HCT116 (cell line): ENCODE measurements around the gene TSTD2. TPM values are rescaled to one million over a fixed set of nuclear protein-coding genes. Genes with fewer than 3 reads are reported as not detected.

Experiments used
- ATAC-seq: fragments of 200-7000 bp; cut with Tn5 transposase; 2 replicates; pipeline ENCODE4 v1.9.1; 2020; ENCODE audit warnings: mild to moderate bottlenecking, moderate library complexity
- BruUV-seq: library from RNA; stranded (reverse); fragments of 400-500 nt; replicated peaks from 2 replicates; lab custom pipeline; 2021; lab: Mats Ljungman, UMichigan
- CTCF ChIA-PET: fragments of 300-600 bp; sonication (Branson Sonifier 250); formaldehyde crosslinking; loops from one replicate; lab custom pipeline; 2021; ENCODE audit warnings: antibody characterized with exemption; lab: Charles Lee
- POLR2A ChIA-PET: fragments of 300-600, 350-600 bp; sonication (Branson Sonifier 250); formaldehyde crosslinking; loops from one replicate; lab custom pipeline; 2021; ENCODE audit warnings: antibody characterized with exemption; lab: Charles Lee
- RAD21 ChIA-PET, 2 experiments: fragments of 300-600 bp; sonication (Branson Sonifier 250); formaldehyde crosslinking; loops; one replicate each; lab custom pipeline; 2023; ENCODE audit warnings: low total read pairs in 2 of 2; ENCODE audit not compliant: uncharacterized antibody in 2 of 2, unreplicated experiment in 2 of 2, low non-redundant PET in 1 of 2; lab: Charles Lee
- DNase-seq: peaks from one replicate; pipeline ENCODE4 v3.0.0-alpha.2; 2010; ENCODE audit warnings: low read depth, low spot score
- H2AFZ ChIP-seq: fragments of 200-600 bp; shearing (Covaris generic), sonication (generic); 2 replicates; pipeline ENCODE4 v1.6.1; 2017; ENCODE audit warnings: low read depth, mixed run types, mixed read lengths, antibody characterized with exemption, low read length; ENCODE audit not compliant: poor library complexity, severe bottlenecking
- H3K27ac ChIP-seq: 2 replicates; pipeline ENCODE4 v1.5.1; 2012; ENCODE audit warnings: low read depth, low read length
- H3K27me3 ChIP-seq: fragments of 200-600 bp; sonication (generic); 2 replicates; pipeline ENCODE4 v1.6.1; 2016; ENCODE audit warnings: mixed run types, low read length, mixed read lengths; ENCODE audit not compliant: insufficient read depth
- H3K36me3 ChIP-seq, 2 experiments: fragments of 200-500 bp in 1 of 2; fragments of 200-600 bp in 1 of 2; sonication (Bioruptor generic) in 1 of 2; sonication (generic) in 1 of 2; 2 replicates each; pipeline versions ENCODE4 v1.5.1 to v1.6.1; 2014 to 2016; ENCODE audit warnings: low read length in 2 of 2, inconsistent platforms in 1 of 2, mixed read lengths in 1 of 2, mixed run types in 1 of 2; ENCODE audit not compliant: insufficient read depth in 2 of 2, control insufficient read depth in 1 of 2
- H3K4me1 ChIP-seq, 2 experiments: fragments of 200-600 bp in 1 of 2; sonication (generic) in 1 of 2; 2 replicates each; pipeline versions ENCODE4 v1.5.1 to v1.6.1; 2012 to 2017; ENCODE audit warnings: low read length in 2 of 2, inconsistent platforms in 1 of 2, mild to moderate bottlenecking in 1 of 2, mixed read lengths in 1 of 2, mixed run types in 1 of 2, moderate library complexity in 1 of 2; ENCODE audit not compliant: insufficient read depth in 2 of 2, control insufficient read depth in 1 of 2
- H3K4me2 ChIP-seq: fragments of 200-600 bp; sonication (generic); 2 replicates; pipeline ENCODE4 v1.6.1; 2017; ENCODE audit warnings: mixed run types, low read length, mixed read lengths
- H3K4me3 ChIP-seq, 2 experiments: fragments of 200-600 bp in 1 of 2; sonication (generic) in 1 of 2; replicated peaks in 1 of 2; 2 replicates each; pipeline ENCODE4 v1.5.1; 2011 to 2016; ENCODE audit warnings: low read length in 2 of 2, control low read depth in 1 of 2, low read depth in 1 of 2, mild to moderate bottlenecking in 1 of 2, mixed read lengths in 1 of 2, mixed run types in 1 of 2
- H3K79me2 ChIP-seq: fragments of 200-600 bp; sonication (generic); 2 replicates; pipeline ENCODE4 v1.6.1; 2017; ENCODE audit warnings: mild to moderate bottlenecking, mixed run types, low read length, moderate library complexity, mixed read lengths; ENCODE audit not compliant: insufficient read depth
- H3K9ac ChIP-seq: fragments of 200-600 bp; sonication (generic); 2 replicates; pipeline ENCODE4 v1.6.1; 2016; ENCODE audit warnings: low read length, mixed read lengths
- H3K9me2 ChIP-seq: fragments of 200-600 bp; sonication (generic), shearing (Covaris generic); 2 replicates; pipeline ENCODE4 v1.6.1; 2017; ENCODE audit warnings: mixed run types, mild to moderate bottlenecking, moderate library complexity; ENCODE audit not compliant: insufficient read depth
- H3K9me3 ChIP-seq, 2 experiments: fragments of 200-500 bp in 1 of 2; fragments of 200-600 bp in 1 of 2; sonication (Bioruptor generic) in 1 of 2; sonication (generic) in 1 of 2; 2 replicates each; pipeline ENCODE4 v1.6.1; 2014 to 2017; ENCODE audit warnings: low read length in 2 of 2, mixed read lengths in 2 of 2, inconsistent platforms in 1 of 2, low read depth in 1 of 2, mild to moderate bottlenecking in 1 of 2, mixed run types in 1 of 2, moderate library complexity in 1 of 2; ENCODE audit not compliant: control insufficient read depth in 1 of 2, insufficient read depth in 1 of 2
- H4K20me1 ChIP-seq: fragments of 200-600 bp; sonication (generic), shearing (Covaris generic); 2 replicates; pipeline ENCODE4 v1.6.1; 2017; ENCODE audit warnings: mixed run types, mild to moderate bottlenecking, moderate library complexity; ENCODE audit not compliant: insufficient read depth
- CBX3 ChIP-seq: IDR thresholded peaks from 2 replicates; pipeline ENCODE4 v1.6.1; 2012; ENCODE audit warnings: low read depth
- CEBPB ChIP-seq: IDR thresholded peaks from 2 replicates; pipeline ENCODE4 v1.6.1; 2012; ENCODE audit warnings: low read depth
- EGR1 ChIP-seq: IDR thresholded peaks from 2 replicates; pipeline ENCODE4 v1.6.1; 2012; ENCODE audit warnings: low read depth
- ELF1 ChIP-seq: IDR thresholded peaks from 2 replicates; pipeline ENCODE4 v1.6.1; 2012; ENCODE audit warnings: low read depth, borderline replicate concordance
- EZH2 ChIP-seq: fragments of 200-600 bp; sonication (generic); IDR thresholded peaks from 2 replicates; pipeline ENCODE4 v1.6.1; 2017; ENCODE audit warnings: antibody characterized with exemption, mixed run types
- FOSL1 ChIP-seq: IDR thresholded peaks from 2 replicates; pipeline ENCODE4 v1.6.1; 2012; ENCODE audit warnings: low read depth
- JUND ChIP-seq: IDR thresholded peaks from 2 replicates; pipeline ENCODE4 v1.6.1; 2012
- MAX ChIP-seq: IDR thresholded peaks from 2 replicates; pipeline ENCODE4 v1.6.1; 2012
- POLR2A ChIP-seq: IDR thresholded peaks from 2 replicates; pipeline ENCODE4 v1.7.0; 2011; ENCODE audit warnings: borderline replicate concordance; ENCODE audit not compliant: insufficient read depth, insufficient read length; ENCODE audit errors: extremely low read depth
- POLR2AphosphoS5 ChIP-seq: IDR thresholded peaks from 2 replicates; pipeline ENCODE4 v1.6.1; 2011; ENCODE audit warnings: mild to moderate bottlenecking, low read depth, low read length, moderate library complexity
- SIN3A ChIP-seq: IDR thresholded peaks from 2 replicates; pipeline ENCODE4 v1.6.1; 2012; ENCODE audit warnings: low read depth
- SP1 ChIP-seq: IDR thresholded peaks from 2 replicates; pipeline ENCODE4 v1.6.1; 2012; ENCODE audit warnings: low read depth
- SRF ChIP-seq: IDR thresholded peaks from 2 replicates; pipeline ENCODE4 v1.6.1; 2012; ENCODE audit warnings: low read depth
- ZFX ChIP-seq: fragments of 450-650 bp; IDR thresholded peaks from 2 replicates; pipeline ENCODE4 v1.6.1; 2017
- ZNF274 ChIP-seq: fragments of 200-500 bp; sonication (Bioruptor generic); IDR thresholded peaks from 2 replicates; pipeline ENCODE4 v1.6.1; 2014; ENCODE audit warnings: mild to moderate bottlenecking, low read depth, low read length, inconsistent platforms
- intact Hi-C: fragments of 100-400 bp; cut with micrococcal nuclease; formaldehyde crosslinking; loops from 2 replicates; pipeline ENCODE4 v1.10.0; 2022
- total RNA-seq: library from RNA; stranded (reverse); gene quantifications from one replicate; pipeline ENCODE4 v1.2.1, GENCODE V29; 2021; ENCODE audit not compliant: unreplicated experiment
- TF ChIP-seq, protein P1 (sequence below): IDR thresholded peaks from 2 replicates; pipeline ENCODE4 v1.6.1; 2012

The TSTD2 gene
- total RNA-seq, 1 experiment from 2014 or later = 16.0 TPM

DNA sequence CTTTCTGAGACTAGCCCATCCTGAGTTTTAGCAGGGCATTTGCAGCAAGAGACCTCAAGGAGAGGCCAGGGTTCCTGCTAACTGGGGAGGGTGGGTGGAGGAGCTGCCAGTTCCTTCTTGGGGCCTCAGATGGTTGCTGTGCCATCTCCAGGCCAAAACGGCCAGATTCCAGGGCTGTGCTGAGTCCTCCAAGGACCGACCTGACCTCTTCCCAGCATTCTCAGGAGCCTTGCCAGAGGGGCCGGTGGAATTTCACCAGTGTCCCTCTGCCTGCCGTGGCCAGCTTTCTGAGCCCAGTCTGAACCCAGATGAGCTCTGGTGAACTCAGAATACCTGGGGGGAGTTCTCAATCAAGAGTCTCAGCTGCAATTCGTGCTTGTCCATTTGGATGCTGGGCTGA is 54.3 kb downstream of the TSTD2 start:
- no peak overlapping the region for H3K27ac ChIP-seq
- H2AFZ ChIP-seq = no peak overlapping the region
- no peaks in the 10 kb centered on the region for H4K20me1 ChIP-seq
- H3K36me3 ChIP-seq = no peaks in the 10 kb centered on the region
- H3K9me3 ChIP-seq = no peaks in the 10 kb centered on the region
- TF ChIP-seq SIN3A (no peak), CEBPB (no peak), EZH2 (no peak), JUND (no peak), MAX (no peak), EGR1 (no peak), ELF1 (no peak), ZNF274 (no peak), FOSL1 (no peak), POLR2A (no peak), SRF (no peak), POLR2AphosphoS5 (no peak), ZFX (no peak), CBX3 (no peak), SP1 (no peak)
- TF ChIP-seq, protein P1, sequence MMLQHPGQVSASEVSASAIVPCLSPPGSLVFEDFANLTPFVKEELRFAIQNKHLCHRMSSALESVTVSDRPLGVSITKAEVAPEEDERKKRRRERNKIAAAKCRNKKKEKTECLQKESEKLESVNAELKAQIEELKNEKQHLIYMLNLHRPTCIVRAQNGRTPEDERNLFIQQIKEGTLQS = no peak
- TF ChIP-seq, all 23 proteins: peak for 0
- Histone ChIP-seq H3K4me2 (no peak overlapping the region), H3K27me3 (no peaks in the 10 kb centered on the region), H3K9me2 (no peaks in the 10 kb centered on the region), H3K4me3 (no peak overlapping the region), H3K9ac (no peak overlapping the region), H3K79me2 (no peaks in the 10 kb centered on the region), H3K4me1 (peaks cover 0 to 1% of the 10 kb centered on the region in 2 experiments; a peak in 1 of 4 replicates)
- RAD21 ChIA-PET = no interaction called here
- no peak for ATAC-seq
- intact Hi-C loops = no loop called here
- BruUV-seq = no TSS peak
- no peak for DNase-seq
- CTCF ChIA-PET = no interaction called here
- POLR2A ChIA-PET = no interaction called here
